HG03097 (cell line): Measurements from ENCODE around the gene MGAT4D.
"Not testable (repeated sequence)": the region's sequence is repeated elsewhere in the genome, so short reads cannot be mapped to it uniquely, and the experiment has no call there.

Experiments used
- ATAC-seq: cut with Tn5 transposase; IDR thresholded peaks from one replicate; pipeline ENCODE4 v1.9.1; 2021; ENCODE audit not compliant: unreplicated experiment, low FRiP score

The MGAT4D gene

GRCh38 chr4:140497747-140498636 lies at the start of gene MGAT4D:
Gene MGAT4D, minus strand, starts transcription at chr4:140498293. Its CDS starts 71 bp downstream, at chr4:140498222.
- ATAC-seq: no peak

- no peak for ATAC-seq
Measured at GRCh38 chr4:140533951-140534480, 35.9 kb upstream of the MGAT4D start.

- no peak for ATAC-seq
Measured at GRCh38 chr4:140529434-140529833, 31.3 kb upstream of the MGAT4D start.

- ATAC-seq: peak; percentile 100
Measured at GRCh38 chr4:140523857-140524742, 26.0 kb upstream of the MGAT4D start, which contains the start of gene ELMOD2. Gene ELMOD2, plus strand, starts transcription at chr4:140524168. Its CDS starts 1,261 bp downstream, at chr4:140525429.

GRCh38 chr4:140523370-140523856 lies 25.3 kb upstream of the MGAT4D start:
- no peak for ATAC-seq

GRCh38 chr4:140515423-140515822 lies 17.3 kb upstream of the MGAT4D start:
- no peak for ATAC-seq

- ATAC-seq: not testable (repeated sequence)
Measured at GRCh38 chr4:140513765-140514164, 15.7 kb upstream of the MGAT4D start.

- no peak for ATAC-seq
Measured at GRCh38 chr4:140504261-140504660, 6.2 kb upstream of the MGAT4D start.

GRCh38 chr4:140499391-140499790 lies 1.3 kb upstream of the MGAT4D start:
- no peak for ATAC-seq

GRCh38 chr4:140497405-140497746 lies 717 bp downstream of the MGAT4D start:
- ATAC-seq: no peak

- no peak for ATAC-seq
Measured at GRCh38 chr4:140485939-140486338, 12.2 kb downstream of the MGAT4D start.

- ATAC-seq: no peak
Measured at GRCh38 chr4:140483445-140483844, 14.6 kb downstream of the MGAT4D start.

- ATAC-seq: no peak
Measured at GRCh38 chr4:140472156-140472555, 25.9 kb downstream of the MGAT4D start.

- ATAC-seq: no peak
Measured at GRCh38 chr4:140469791-140470733, 28.0 kb downstream of the MGAT4D start.

- no peak for ATAC-seq
Measured at GRCh38 chr4:140466146-140466545, 31.9 kb downstream of the MGAT4D start.

- no peak for ATAC-seq
Measured at GRCh38 chr4:140463614-140464013, 34.5 kb downstream of the MGAT4D start.

- no peak for ATAC-seq
Measured at GRCh38 chr4:140463182-140463581, 34.9 kb downstream of the MGAT4D start.

GRCh38 chr4:140450352-140450751 lies 47.7 kb downstream of the MGAT4D start:
- ATAC-seq: no peak

- no peak for ATAC-seq
Measured at GRCh38 chr4:140448830-140449229, 49.3 kb downstream of the MGAT4D start.

- ATAC-seq: no peak
Measured at GRCh38 chr4:140448162-140448561, 49.9 kb downstream of the MGAT4D start.
